Measurements from ENCODE around the gene AURKA.

Gene AURKA

GRCh38 chr20:56386219-56386618 lies 5.8 kb downstream of the AURKA start:
- CTCF ChIA-PET: interaction anchor here (0.6 kb wide), 1 partner anchor 26 kb away, joined by 4 read pairs; no protein-coding TSS in a partner anchor
- POLR2A ChIA-PET (ENCODE audit: low non-redundant PET): no interaction called here
- no peak for DNase-seq (ENCODE audit: low spot score)
- no peak overlapping the region for H3K27ac ChIP-seq
- TF ChIP-seq CTCF (conservative IDR thresholded peaks at IDR 0.05; ENCODE audit: low read depth): no peak

GRCh38 chr20:56385130-56385529 lies 6.9 kb downstream of the AURKA start:
- POLR2A ChIA-PET (ENCODE audit: low non-redundant PET): no interaction called here
- no peak for TF ChIP-seq CTCF (conservative IDR thresholded peaks at IDR 0.05; ENCODE audit: low read depth)
- DNase-seq (ENCODE audit: low spot score): no peak
- no peak overlapping the region for H3K27ac ChIP-seq
- CTCF ChIA-PET: no interaction called here

GRCh38 chr20:56383334-56383733 lies 8.7 kb downstream of the AURKA start:
- ChIA-PET CTCF (no interaction called here), POLR2A (ENCODE audit: low non-redundant PET) (interaction anchor here (0.6 to 1.3 kb wide), 2 partner anchors 8 kb away, joined by 3 to 8 read pairs; no protein-coding TSS in a partner anchor)
- no peak for TF ChIP-seq CTCF (conservative IDR thresholded peaks at IDR 0.05; ENCODE audit: low read depth)
- peak overlapping the region; percentile 37 for H3K27ac ChIP-seq
- no peak for DNase-seq (ENCODE audit: low spot score)

- POLR2A ChIA-PET (ENCODE audit: low non-redundant PET): interaction anchor here (0.6 to 1.3 kb wide), 2 partner anchors 7 to 9 kb away, joined by 3 to 8 read pairs; no protein-coding TSS in a partner anchor
- CTCF ChIA-PET: interaction anchor here (0.6 kb wide), 1 partner anchor 103 kb away, joined by 5 read pairs; no protein-coding TSS in a partner anchor
- TF ChIP-seq CTCF (conservative IDR thresholded peaks at IDR 0.05; ENCODE audit: low read depth): no peak
- DNase-seq (ENCODE audit: low spot score): no peak
- H3K27ac ChIP-seq: no peak overlapping the region
Measured at GRCh38 chr20:56382696-56383095, 9.3 kb downstream of the AURKA start.

GRCh38 chr20:56381501-56381900 lies 10.5 kb downstream of the AURKA start:
- ChIA-PET CTCF (no interaction called here), POLR2A (ENCODE audit: low non-redundant PET) (interaction anchor here (0.7 kb wide), 1 partner anchor 133 kb away, joined by 4 read pairs; no protein-coding TSS in a partner anchor)
- TF ChIP-seq CTCF (conservative IDR thresholded peaks at IDR 0.05; ENCODE audit: low read depth): no peak
- peak overlapping the region; percentile 46 for H3K27ac ChIP-seq
- DNase-seq (ENCODE audit: low spot score): no peak

- ChIA-PET CTCF (interaction anchor here (0.9 kb wide), 1 partner anchor 13 kb away, joined by 6 read pairs; no protein-coding TSS in a partner anchor), POLR2A (ENCODE audit: low non-redundant PET) (no interaction called here)
- TF ChIP-seq CTCF (conservative IDR thresholded peaks at IDR 0.05; ENCODE audit: low read depth): no peak
- no peak for DNase-seq (ENCODE audit: low spot score)
- no peak overlapping the region for H3K27ac ChIP-seq
Measured at GRCh38 chr20:56380375-56380774, 11.6 kb downstream of the AURKA start.

All from RWPE1 (cell line).